ENCODE results near the gene OR10H5. TPM values are rescaled to one million over a fixed set of nuclear protein-coding genes. Genes with fewer than 3 reads are reported as not detected.

The OR10H5 gene
- total RNA-seq = not detected

- no peaks in the 10 kb centered on the region for H3K27me3 ChIP-seq
- no peaks in the 10 kb centered on the region for H3K36me3 ChIP-seq
- no peak for DNase-seq
- peak within 1 kb of the TSS in 1 of 4 donors; percentile 49 for H3K27ac ChIP-seq
- no peaks in the 10 kb centered on the region for H3K9me3 ChIP-seq
- H3K4me3 ChIP-seq = no peak within 1 kb of the TSS
- TF ChIP-seq CTCF (IDR thresholded peaks at IDR 0.05) (no peak), POLR2A (IDR thresholded peaks at IDR 0.05) (no peak)
- H3K4me1 ChIP-seq = peaks cover 0 to 8% (median 0%) of the 10 kb centered on the region in 4 donors
Measured at GRCh38 chr19:15787611-15788155, at the start of gene OR10H5. Gene OR10H5, plus strand, starts transcription at chr19:15787661. Its CDS starts 6,388 bp downstream, at chr19:15794049.

GRCh38 chr19:15737722-15738121 is 49.7 kb upstream of the OR10H5 start, which contains the start of gene OR10H3:
Gene OR10H3, plus strand, starts transcription at chr19:15737985. Its CDS starts 3,408 bp downstream, at chr19:15741393.
- TF ChIP-seq POLR2A (IDR thresholded peaks at IDR 0.05) (no peak), CTCF (IDR thresholded peaks at IDR 0.05) (no peak)
- no peak within 1 kb of the TSS for H3K27ac ChIP-seq
- H3K4me3 ChIP-seq = no peak within 1 kb of the TSS
- peaks cover 0 to 9% (median 0%) of the 10 kb centered on the region in 4 donors for H3K9me3 ChIP-seq
- no peaks in the 10 kb centered on the region for H3K27me3 ChIP-seq
- no peaks in the 10 kb centered on the region for H3K36me3 ChIP-seq
- H3K4me1 ChIP-seq = no peaks in the 10 kb centered on the region
- DNase-seq = no peak

- Histone ChIP-seq H3K36me3 (no peaks in the 10 kb centered on the region), H3K4me1 (no peaks in the 10 kb centered on the region), H3K4me3 (no peak overlapping the region), H3K27me3 (no peaks in the 10 kb centered on the region), H3K27ac (no peak overlapping the region), H3K9me3 (peaks cover 0 to 9% (median 0%) of the 10 kb centered on the region in 4 donors)
- TF ChIP-seq CTCF (IDR thresholded peaks at IDR 0.05) (no peak), POLR2A (IDR thresholded peaks at IDR 0.05) (no peak)
- no peak for DNase-seq
Measured at GRCh38 chr19:15740785-15741184, 46.7 kb upstream of the OR10H5 start.

GRCh38 chr19:15748239-15748638 is 39.2 kb upstream of the OR10H5 start:
- no peak for DNase-seq
- Histone ChIP-seq H3K27me3 (no peaks in the 10 kb centered on the region), H3K27ac (no peak overlapping the region)

GRCh38 chr19:15758379-15758778 is 29.1 kb upstream of the OR10H5 start:
- H3K9me3 ChIP-seq = no peaks in the 10 kb centered on the region
- no peaks in the 10 kb centered on the region for H3K36me3 ChIP-seq
- TF ChIP-seq CTCF (IDR thresholded peaks at IDR 0.05) (no peak), POLR2A (IDR thresholded peaks at IDR 0.05) (no peak)
- no peak for DNase-seq
- H3K27me3 ChIP-seq = no peaks in the 10 kb centered on the region
- no peaks in the 10 kb centered on the region for H3K4me1 ChIP-seq
- no peak overlapping the region for H3K27ac ChIP-seq
- no peak overlapping the region for H3K4me3 ChIP-seq

More at GRCh38 chr19:15748239-15748638, 39.2 kb upstream of the OR10H5 start:
- H3K9me3 ChIP-seq = no peaks in the 10 kb centered on the region
- H3K4me1 ChIP-seq = no peaks in the 10 kb centered on the region
- H3K36me3 ChIP-seq = no peaks in the 10 kb centered on the region
- no peak for TF ChIP-seq POLR2A (IDR thresholded peaks at IDR 0.05)
- TF ChIP-seq CTCF (IDR thresholded peaks at IDR 0.05) = no peak
- no peak overlapping the region for H3K4me3 ChIP-seq
